Parathyroid adenoma (tissue), 2 donors: ENCODE measurements around the gene SRD5A3.

Experiments
- H2AFZ ChIP-seq: fragments of 300-600 bp; sonication (generic); one replicate; pipeline ENCODE4 v1.7.0; 2017; ENCODE audit warnings: antibody characterized with exemption, mild to moderate bottlenecking
- H3K27ac ChIP-seq: fragments of 300-600 bp; sonication (generic); one replicate; pipeline ENCODE4 v1.7.0; 2017
- H3K27me3 ChIP-seq: fragments of 300-600 bp; sonication (generic); one replicate; pipeline ENCODE4 v1.7.0; 2017; ENCODE audit warnings: low read length; ENCODE audit not compliant: control insufficient read depth, insufficient read depth
- H3K36me3 ChIP-seq: fragments of 300-600 bp; sonication (generic); one replicate; pipeline ENCODE4 v1.7.0; 2017; ENCODE audit warnings: low read length; ENCODE audit not compliant: control insufficient read depth, insufficient read depth
- H3K4me1 ChIP-seq: fragments of 300-600 bp; sonication (generic); one replicate; pipeline ENCODE4 v1.7.0; 2017; ENCODE audit warnings: control low read depth
- H3K4me2 ChIP-seq: fragments of 300-600 bp; sonication (generic); one replicate; pipeline ENCODE4 v1.7.0; 2017; ENCODE audit warnings: low read length
- H3K4me3 ChIP-seq: fragments of 300-600 bp; sonication (generic); one replicate; pipeline ENCODE4 v1.7.0; 2017; ENCODE audit warnings: low read depth, low read length
- H3K79me2 ChIP-seq: fragments of 300-600 bp; sonication (generic); one replicate; pipeline ENCODE4 v1.7.0; 2017; ENCODE audit warnings: control low read depth
- H3K9ac ChIP-seq: fragments of 300-600 bp; sonication (generic); one replicate; pipeline ENCODE4 v1.7.0; 2017; ENCODE audit warnings: mild to moderate bottlenecking
- H3K9me3 ChIP-seq: fragments of 300-600 bp; sonication (generic); one replicate; pipeline ENCODE4 v1.7.0; 2017; ENCODE audit warnings: low read length; ENCODE audit not compliant: control insufficient read depth
- CTCF ChIP-seq: fragments of 300-600 bp; sonication (generic); IDR thresholded peaks from one replicate; pipeline ENCODE4 v1.7.0; 2017; ENCODE audit warnings: antibody characterized with exemption, mild to moderate bottlenecking
- donor health status: primary hyperparathyroidism.

Gene SRD5A3

GRCh38 chr4:55416176-55416575 lies 70.1 kb downstream of the SRD5A3 start:
- no peaks in the 10 kb centered on the region for H3K36me3 ChIP-seq
- H3K4me1 ChIP-seq: no peaks in the 10 kb centered on the region
- no peaks in the 10 kb centered on the region for H3K27me3 ChIP-seq
- no peak overlapping the region for H3K4me2 ChIP-seq
- H3K27ac ChIP-seq: no peak overlapping the region
- no peak for TF ChIP-seq CTCF
- H2AFZ ChIP-seq: no peak overlapping the region
- H3K4me3 ChIP-seq: no peak overlapping the region
- H3K9me3 ChIP-seq: no peaks in the 10 kb centered on the region
- H3K79me2 ChIP-seq: peaks cover 5% of the 10 kb centered on the region
- H3K9ac ChIP-seq: no peak overlapping the region
